ENCODE measurements around the gene SLU7. TPM values are rescaled to one million over a fixed set of nuclear protein-coding genes. Genes with fewer than 3 reads are reported as not detected.

SLU7 gene
- total RNA-seq, 2 experiments from 2014 or later: 32.2 to 46.2 TPM

GRCh38 chr5:160352308-160352707 lies 66.6 kb downstream of the SLU7 start:
- H2AFZ ChIP-seq (ENCODE audit: low read length): no peak overlapping the region
- H3K27ac ChIP-seq (ENCODE audit: low read depth, low read length, poor library complexity, severe bottlenecking): no peak overlapping the region
- ChIA-PET CTCF (ENCODE audit: unreplicated experiment) (no interaction called here), POLR2A (interaction anchor here (0.6 to 0.7 kb wide), 3 partner anchors 115 to 323 kb away, joined by 3 to 4 read pairs (median 3); no protein-coding TSS in a partner anchor)
- no peaks in the 10 kb centered on the region for H3K9me3 ChIP-seq (ENCODE audit: low read length)
- no peak overlapping the region for H3K4me2 ChIP-seq (ENCODE audit: low read length)
- H3K36me3 ChIP-seq (ENCODE audit: insufficient read depth, low read length): no peaks in the 10 kb centered on the region
- BruUV-seq (replicated peaks): no TSS peak
- no peaks in the 10 kb centered on the region for H3K9me2 ChIP-seq (ENCODE audit: insufficient read depth, low read length)
- no peak for DNase-seq (ENCODE audit: low spot score)
- no peaks in the 10 kb centered on the region for H3K79me2 ChIP-seq (ENCODE audit: insufficient read depth, low read depth, low read length)
- H3K4me3 ChIP-seq (ENCODE audit: low read depth, low read length, poor library complexity, severe bottlenecking): no peak overlapping the region
- no peaks in the 10 kb centered on the region for H3K4me1 ChIP-seq (ENCODE audit: insufficient read depth, low read length, poor library complexity, severe bottlenecking)
- intact Hi-C loops (cut with micrococcal nuclease; ENCODE audit: unreplicated experiment): no loop called here
- H4K20me1 ChIP-seq (ENCODE audit: insufficient read depth, low read length): no peaks in the 10 kb centered on the region
- no peak for TF ChIP-seq CTCF (conservative IDR thresholded peaks at IDR 0.05; ENCODE audit: low read length)
- TF ChIP-seq EZH2phosphoT487 (IDR thresholded peaks at IDR 0.05; ENCODE audit: borderline replicate concordance, low read depth, low read length): no peak

Other genes with a start within 250 kb of the SLU7 start
- 0.69 and 1.9 TPM in 2 replicates for gene FABP6, start 189.6 kb downstream of the SLU7 start, total RNA-seq (2014; rRNA removed; shearing (Covaris generic))
- not detected in 2 replicates for gene FABP6, start 189.6 kb downstream of the SLU7 start, total RNA-seq (2022)
- gene CCNJL, start 106.5 kb downstream of the SLU7 start, total RNA-seq (2014; rRNA removed; shearing (Covaris generic)): not detected in 2 replicates
- gene CCNJL, start 106.5 kb downstream of the SLU7 start, total RNA-seq (2022): not detected in 2 replicates
- gene C1QTNF2, start 48.5 kb downstream of the SLU7 start, total RNA-seq (2014; rRNA removed; shearing (Covaris generic)): not detected in 2 replicates
- gene C1QTNF2, start 48.5 kb downstream of the SLU7 start, total RNA-seq (2022): not detected in 2 replicates
- gene FAM200C, start 19.0 kb downstream of the SLU7 start, total RNA-seq (2014; rRNA removed; shearing (Covaris generic)): 2.4 and 2.7 TPM in 2 replicates
- 3.7 and 5.1 TPM in 2 replicates for gene FAM200C, start 19.0 kb downstream of the SLU7 start, total RNA-seq (2022)
- 420 and 480 TPM in 2 replicates for gene PTTG1, start 2.8 kb upstream of the SLU7 start, total RNA-seq (2014; rRNA removed; shearing (Covaris generic))
- gene PTTG1, start 2.8 kb upstream of the SLU7 start, total RNA-seq (2022): 340 and 428 TPM in 2 replicates

All from OCI-LY7 (cell line).